Neutrophil (primary cell): ENCODE data around the gene AOC3.

Source experiments
- H3K27ac ChIP-seq: fragments of 200-600 bp; sonication (generic); 2 replicates; pipeline ENCODE4 v1.5.1; 2016; ENCODE audit warnings: mild to moderate bottlenecking, moderate library complexity
- H3K27me3 ChIP-seq: fragments of 200-600 bp; sonication (generic); 2 replicates; pipeline ENCODE4 v1.6.0; 2016; ENCODE audit warnings: mild to moderate bottlenecking
- H3K36me3 ChIP-seq: fragments of 200-600 bp; sonication (generic); 2 replicates; pipeline ENCODE4 v1.5.1; 2017
- H3K4me1 ChIP-seq, 2 experiments: fragments of 200-600 bp in 1 of 2; sonication (generic) in 1 of 2; 1 replicate in 1 of 2; 2 replicates in 1 of 2; pipeline versions ENCODE4 v1.5.1 to v1.6.1; 2013 to 2016; ENCODE audit warnings: low read depth in 1 of 2, low read length in 1 of 2, mild to moderate bottlenecking in 1 of 2, moderate library complexity in 1 of 2; ENCODE audit not compliant: control insufficient read depth in 1 of 2, insufficient read depth in 1 of 2
- H3K4me3 ChIP-seq, 2 experiments: fragments of 200-600 bp in 1 of 2; sonication (generic) in 1 of 2; 1 replicate in 1 of 2; 2 replicates in 1 of 2; pipeline ENCODE4 v1.5.1; 2013 to 2016; ENCODE audit warnings: low read depth in 1 of 2, low read length in 1 of 2, mild to moderate bottlenecking in 1 of 2, moderate library complexity in 1 of 2
- H3K9me3 ChIP-seq: fragments of 200-600 bp; sonication (generic); 2 replicates; pipeline ENCODE4 v1.5.1; 2016
- CTCF ChIP-seq: fragments of 200-600 bp; sonication (generic); IDR thresholded peaks from 2 replicates; pipeline ENCODE4 v1.5.1; 2016; ENCODE audit warnings: antibody characterized with exemption

AOC3 gene

GRCh38 chr17:42850954-42851353 lies at the start of gene AOC3:
TSS of gene AOC3 (plus strand) at chr17:42851199. CDS start at chr17:42851344, 145 bp downstream.
- no peaks in the 10 kb centered on the region for H3K9me3 ChIP-seq
- H3K4me1 ChIP-seq = peaks cover 26 to 34% of the 10 kb centered on the region in 2 experiments
- peaks cover 3% of the 10 kb centered on the region for H3K36me3 ChIP-seq
- no peaks in the 10 kb centered on the region for H3K27me3 ChIP-seq
- no peak for TF ChIP-seq CTCF
- no peak within 1 kb of the TSS for H3K4me3 ChIP-seq
- no peak within 1 kb of the TSS for H3K27ac ChIP-seq

GRCh38 chr17:42803074-42803883 lies 47.7 kb upstream of the AOC3 start:
- Histone ChIP-seq H3K9me3 (no peaks in the 10 kb centered on the region), H3K27ac (no peak overlapping the region), H3K4me1 (peaks cover 5 to 7% of the 10 kb centered on the region in 2 experiments), H3K27me3 (peaks cover 15% of the 10 kb centered on the region), H3K4me3 (no peak overlapping the region), H3K36me3 (no peaks in the 10 kb centered on the region)
- no peak for TF ChIP-seq CTCF

GRCh38 chr17:42804918-42805367 lies 46.1 kb upstream of the AOC3 start:
- no peak for TF ChIP-seq CTCF

GRCh38 chr17:42806249-42806648 lies 44.8 kb upstream of the AOC3 start:
- Histone ChIP-seq H3K27me3 (peaks cover 9% of the 10 kb centered on the region), H3K36me3 (peaks cover 28% of the 10 kb centered on the region)
- no peak for TF ChIP-seq CTCF

More at GRCh38 chr17:42804918-42805367, 46.1 kb upstream of the AOC3 start:
- Histone ChIP-seq H3K27ac (no peak overlapping the region), H3K4me1 (no peaks in the 10 kb centered on the region), H3K4me3 (no peak overlapping the region), H3K27me3 (peaks cover 15% of the 10 kb centered on the region), H3K36me3 (peaks cover 15% of the 10 kb centered on the region), H3K9me3 (no peaks in the 10 kb centered on the region)

GRCh38 chr17:42809250-42809649 lies 41.7 kb upstream of the AOC3 start:
- Histone ChIP-seq H3K4me3 (no peak overlapping the region), H3K27me3 (no peaks in the 10 kb centered on the region), H3K4me1 (no peaks in the 10 kb centered on the region), H3K9me3 (no peaks in the 10 kb centered on the region), H3K36me3 (peaks cover 55% of the 10 kb centered on the region), H3K27ac (no peak overlapping the region)
- no peak for TF ChIP-seq CTCF

More at GRCh38 chr17:42806249-42806648, 44.8 kb upstream of the AOC3 start:
- Histone ChIP-seq H3K4me1 (no peaks in the 10 kb centered on the region), H3K9me3 (no peaks in the 10 kb centered on the region), H3K4me3 (no peak overlapping the region), H3K27ac (no peak overlapping the region)
